Measurements from ENCODE around the gene NKAIN2. TPM values are rescaled to one million over a fixed set of nuclear protein-coding genes. Genes with fewer than 3 reads are reported as not detected.

NKAIN2 gene
- total RNA-seq, 1 experiment from 2014 or later: not detected

DNA sequence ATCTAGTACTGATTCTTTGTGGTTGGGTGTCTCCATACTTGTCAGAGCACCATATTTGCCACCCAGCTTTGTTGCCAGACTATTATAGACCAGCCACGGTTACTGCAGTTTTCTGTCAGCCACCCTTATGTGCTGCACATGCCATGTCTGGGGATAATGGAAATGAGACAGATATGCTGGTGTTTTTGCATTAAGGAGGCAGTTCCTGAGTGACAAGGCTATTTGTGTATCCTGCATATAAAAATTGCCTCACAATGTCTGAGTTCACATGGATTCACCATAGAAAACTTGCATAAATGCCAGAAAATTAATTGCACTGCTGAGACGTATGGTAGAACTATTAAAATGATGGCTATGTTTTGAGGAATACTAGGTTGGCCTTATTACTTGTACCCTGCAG is 51.8 kb downstream of the NKAIN2 start:
- Mint-ChIP-seq H3K4me3 (ENCODE audit: low read depth, unreplicated experiment) (no peak overlapping the region), H3K9me3 (ENCODE audit: low read depth, unreplicated experiment) (no peaks in the 10 kb centered on the region), H3K27me3 (ENCODE audit: unreplicated experiment) (no peaks in the 10 kb centered on the region), H3K4me1 (ENCODE audit: low read depth, unreplicated experiment) (no peaks in the 10 kb centered on the region), H3K36me3 (ENCODE audit: insufficient read depth, unreplicated experiment) (no peaks in the 10 kb centered on the region), H3K27ac (ENCODE audit: unreplicated experiment) (no peak overlapping the region)
- DNase-seq: no peak
- CTCF ChIA-PET: no interaction called here
- intact Hi-C loops (cut with micrococcal nuclease; ENCODE audit: unreplicated experiment): no loop called here
- BruUV-seq (replicated peaks): no TSS peak
- TF ChIP-seq, protein P1, sequence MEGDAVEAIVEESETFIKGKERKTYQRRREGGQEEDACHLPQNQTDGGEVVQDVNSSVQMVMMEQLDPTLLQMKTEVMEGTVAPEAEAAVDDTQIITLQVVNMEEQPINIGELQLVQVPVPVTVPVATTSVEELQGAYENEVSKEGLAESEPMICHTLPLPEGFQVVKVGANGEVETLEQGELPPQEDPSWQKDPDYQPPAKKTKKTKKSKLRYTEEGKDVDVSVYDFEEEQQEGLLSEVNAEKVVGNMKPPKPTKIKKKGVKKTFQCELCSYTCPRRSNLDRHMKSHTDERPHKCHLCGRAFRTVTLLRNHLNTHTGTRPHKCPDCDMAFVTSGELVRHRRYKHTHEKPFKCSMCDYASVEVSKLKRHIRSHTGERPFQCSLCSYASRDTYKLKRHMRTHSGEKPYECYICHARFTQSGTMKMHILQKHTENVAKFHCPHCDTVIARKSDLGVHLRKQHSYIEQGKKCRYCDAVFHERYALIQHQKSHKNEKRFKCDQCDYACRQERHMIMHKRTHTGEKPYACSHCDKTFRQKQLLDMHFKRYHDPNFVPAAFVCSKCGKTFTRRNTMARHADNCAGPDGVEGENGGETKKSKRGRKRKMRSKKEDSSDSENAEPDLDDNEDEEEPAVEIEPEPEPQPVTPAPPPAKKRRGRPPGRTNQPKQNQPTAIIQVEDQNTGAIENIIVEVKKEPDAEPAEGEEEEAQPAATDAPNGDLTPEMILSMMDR (IDR thresholded peaks at IDR 0.05; ENCODE audit: unreplicated experiment): no peak

DNA sequence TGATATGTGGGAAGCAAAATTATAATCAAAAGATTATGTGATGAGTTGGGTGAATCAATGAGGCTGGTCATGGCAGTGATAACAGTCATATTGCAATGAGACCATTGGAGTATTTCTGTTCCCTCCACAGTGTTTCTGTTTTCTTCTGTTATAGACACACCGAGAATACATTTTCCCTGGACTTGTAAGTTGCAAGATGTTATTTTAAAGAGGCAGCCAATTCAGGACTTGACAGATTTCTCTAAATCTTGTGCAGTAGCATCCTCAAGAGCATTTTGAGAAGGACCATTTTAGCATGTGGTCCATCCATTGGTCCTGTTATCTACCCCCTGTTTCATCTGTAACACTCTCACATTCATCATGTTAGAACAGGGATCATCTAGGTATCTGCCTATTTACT is 55.6 kb downstream of the NKAIN2 start:
- no TSS peak for BruUV-seq (replicated peaks)
- no peaks in the 10 kb centered on the region for H3K27me3 Mint-ChIP-seq (ENCODE audit: unreplicated experiment)
- H3K36me3 Mint-ChIP-seq (ENCODE audit: insufficient read depth, unreplicated experiment): no peaks in the 10 kb centered on the region

DNA sequence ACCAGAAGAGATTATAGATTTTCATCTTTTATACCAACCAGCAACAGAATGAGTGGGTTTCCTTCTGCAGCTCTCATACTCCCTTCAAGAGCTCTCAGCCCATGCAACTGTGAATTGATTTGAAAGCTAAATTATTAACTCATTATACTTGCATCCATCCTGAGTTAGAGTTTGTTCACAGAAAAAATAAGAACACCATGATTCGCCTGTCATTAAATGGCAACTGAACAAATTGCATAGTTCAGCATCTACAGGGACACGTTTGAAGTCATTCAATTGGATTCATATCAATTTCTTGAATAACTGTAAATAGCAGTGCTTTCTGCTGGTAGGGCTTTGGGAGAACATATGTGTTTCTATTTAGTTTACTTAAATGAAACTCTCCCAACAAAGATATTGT is 65.7 kb downstream of the NKAIN2 start:
- TF ChIP-seq, protein P1 (IDR thresholded peaks at IDR 0.05; ENCODE audit: unreplicated experiment): no peak
- H3K9me3 Mint-ChIP-seq (ENCODE audit: low read depth, unreplicated experiment): no peaks in the 10 kb centered on the region
- no peak for DNase-seq
- intact Hi-C loops (cut with micrococcal nuclease; ENCODE audit: unreplicated experiment): no loop called here
- H3K27me3 Mint-ChIP-seq (ENCODE audit: unreplicated experiment): no peaks in the 10 kb centered on the region
- no peak overlapping the region for H3K4me3 Mint-ChIP-seq (ENCODE audit: low read depth, unreplicated experiment)
- H3K4me1 Mint-ChIP-seq (ENCODE audit: low read depth, unreplicated experiment): no peaks in the 10 kb centered on the region
- CTCF ChIA-PET: no interaction called here
- no TSS peak for BruUV-seq (replicated peaks)
- no peak overlapping the region for H3K27ac Mint-ChIP-seq (ENCODE audit: unreplicated experiment)
- no peaks in the 10 kb centered on the region for H3K36me3 Mint-ChIP-seq (ENCODE audit: insufficient read depth, unreplicated experiment)

More for the DNA sequence above, 55.6 kb downstream of the NKAIN2 start:
- no peaks in the 10 kb centered on the region for H3K9me3 Mint-ChIP-seq (ENCODE audit: low read depth, unreplicated experiment)
- CTCF ChIA-PET: no interaction called here
- TF ChIP-seq, protein P1 (IDR thresholded peaks at IDR 0.05; ENCODE audit: unreplicated experiment): no peak
- intact Hi-C loops (cut with micrococcal nuclease; ENCODE audit: unreplicated experiment): no loop called here
- DNase-seq: no peak
- no peak overlapping the region for H3K27ac Mint-ChIP-seq (ENCODE audit: unreplicated experiment)
- no peaks in the 10 kb centered on the region for H3K4me1 Mint-ChIP-seq (ENCODE audit: low read depth, unreplicated experiment)
- H3K4me3 Mint-ChIP-seq (ENCODE audit: low read depth, unreplicated experiment): no peak overlapping the region

DNA sequence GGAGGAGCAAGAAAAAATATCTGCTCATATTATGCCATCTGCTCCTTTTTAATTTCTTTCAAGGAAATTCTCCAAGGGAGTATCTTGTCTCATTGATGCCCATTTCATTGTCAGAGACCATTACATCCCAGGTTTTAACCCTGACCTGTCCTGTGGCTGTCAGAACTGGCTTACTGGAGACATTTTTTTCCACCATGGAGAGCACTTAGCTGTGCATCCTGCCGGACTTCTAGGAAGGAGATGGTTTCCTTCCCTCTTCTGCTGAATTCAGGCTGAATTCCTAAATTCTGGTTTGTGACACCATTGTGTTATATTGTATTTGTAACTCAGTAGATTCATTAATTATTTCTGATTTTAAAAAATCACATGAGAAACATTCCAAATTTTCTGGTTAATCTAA is 70.3 kb downstream of the NKAIN2 start:
- Mint-ChIP-seq H3K4me1 (ENCODE audit: low read depth, unreplicated experiment) (no peaks in the 10 kb centered on the region), H3K9me3 (ENCODE audit: low read depth, unreplicated experiment) (no peaks in the 10 kb centered on the region), H3K4me3 (ENCODE audit: low read depth, unreplicated experiment) (no peak overlapping the region), H3K27me3 (ENCODE audit: unreplicated experiment) (no peaks in the 10 kb centered on the region), H3K27ac (ENCODE audit: unreplicated experiment) (no peak overlapping the region), H3K36me3 (ENCODE audit: insufficient read depth, unreplicated experiment) (no peaks in the 10 kb centered on the region)
- CTCF ChIA-PET: no interaction called here
- TF ChIP-seq, protein P1 (IDR thresholded peaks at IDR 0.05; ENCODE audit: unreplicated experiment): no peak
- intact Hi-C loops (cut with micrococcal nuclease; ENCODE audit: unreplicated experiment): no loop called here
- no peak for DNase-seq
- BruUV-seq (replicated peaks): no TSS peak

DNA sequence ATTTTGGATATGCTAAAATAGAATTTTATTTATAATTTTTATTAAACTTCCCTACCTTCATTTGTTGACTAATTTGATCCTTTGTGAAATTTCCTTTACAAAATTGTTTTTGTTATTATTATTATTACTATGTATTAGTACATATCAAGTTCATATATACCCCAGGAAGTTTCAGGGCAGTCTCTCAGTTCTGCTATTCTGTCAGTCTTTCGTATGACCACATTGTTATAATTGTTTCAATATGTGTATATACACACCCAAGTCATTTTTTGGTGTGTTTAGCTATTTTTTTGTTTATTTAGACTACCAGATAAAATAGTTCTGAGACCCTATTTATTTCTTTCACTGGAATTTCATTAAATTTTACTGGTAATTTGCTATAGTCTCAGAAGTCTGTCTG is 72.1 kb downstream of the NKAIN2 start:
- CTCF ChIA-PET: no interaction called here
- DNase-seq: no peak
- TF ChIP-seq, protein P1 (IDR thresholded peaks at IDR 0.05; ENCODE audit: unreplicated experiment): no peak
- H3K9me3 Mint-ChIP-seq (ENCODE audit: low read depth, unreplicated experiment): no peaks in the 10 kb centered on the region
- intact Hi-C loops (cut with micrococcal nuclease; ENCODE audit: unreplicated experiment): no loop called here
- no peaks in the 10 kb centered on the region for H3K36me3 Mint-ChIP-seq (ENCODE audit: insufficient read depth, unreplicated experiment)
- H3K4me3 Mint-ChIP-seq (ENCODE audit: low read depth, unreplicated experiment): no peak overlapping the region
- H3K27me3 Mint-ChIP-seq (ENCODE audit: unreplicated experiment): no peaks in the 10 kb centered on the region
- no peaks in the 10 kb centered on the region for H3K4me1 Mint-ChIP-seq (ENCODE audit: low read depth, unreplicated experiment)
- no peak overlapping the region for H3K27ac Mint-ChIP-seq (ENCODE audit: unreplicated experiment)
- no TSS peak for BruUV-seq (replicated peaks)

Measured in Calu3 (cell line).